Activated CD8-positive, alpha-beta memory T cell treated with anti-CD3 and anti-CD28 coated beads, Interleukin-2, amount 10 ng/mL, durations not matched to agents 7 days and 5 days (primary cell): Measurements from ENCODE around the gene ADORA2B. TPM values are rescaled to one million over a fixed set of nuclear protein-coding genes. Genes with fewer than 3 reads are reported as not detected.

Experiments
- ATAC-seq: fragments of 150-1000 bp; cut with Tn5 transposase; one replicate; pipeline ENCODE4 v1.10.0; 2021; ENCODE audit warnings: moderate library complexity
- CTCF ChIA-PET: fragments of 350-600 bp; sonication (Branson Sonifier 250); formaldehyde crosslinking; loops from one replicate; lab custom pipeline; 2021; ENCODE audit warnings: antibody characterized with exemption; lab: Charles Lee
- DNase-seq: peaks from one replicate; pipeline ENCODE4 v3.0.0-alpha.2; 2020
- H3K27ac Mint-ChIP-seq: one replicate; pipeline ENCODE4 v1.8.0; 2021; ENCODE audit warnings: mild to moderate bottlenecking, mixed read lengths
- H3K27me3 Mint-ChIP-seq: one replicate; pipeline ENCODE4 v1.8.0; 2021; ENCODE audit warnings: mixed read lengths
- H3K36me3 Mint-ChIP-seq: one replicate; pipeline ENCODE4 v1.8.0; 2021; ENCODE audit warnings: mild to moderate bottlenecking, mixed read lengths
- H3K4me1 Mint-ChIP-seq: one replicate; pipeline ENCODE4 v1.8.0; 2021; ENCODE audit warnings: mixed read lengths
- H3K4me3 Mint-ChIP-seq: one replicate; pipeline ENCODE4 v1.8.0; 2021; ENCODE audit warnings: mild to moderate bottlenecking, moderate library complexity, mixed read lengths
- H3K9me3 Mint-ChIP-seq: one replicate; pipeline ENCODE4 v1.8.0; 2022; ENCODE audit warnings: low read depth, mixed read lengths
- total RNA-seq, 2 experiments: library from RNA; stranded (reverse); gene quantifications; one replicate each; pipeline ENCODE4 v1.2.3, GENCODE V29; 2021

The ADORA2B gene
- total RNA-seq, 2 experiments from 2014 or later, result 0.49 to 1.1 TPM

- no peak overlapping the region for H3K4me3 Mint-ChIP-seq
- ATAC-seq (no peak), DNase-seq (no peak)
- H3K9me3 Mint-ChIP-seq, result no peaks in the 10 kb centered on the region
- peaks cover 2% of the 10 kb centered on the region for H3K4me1 Mint-ChIP-seq
- CTCF ChIA-PET, result interaction anchor here (0.7 kb wide), 1 partner anchor 43 kb away, joined by 3 read pairs; no protein-coding TSS in a partner anchor
- no peak overlapping the region for H3K27ac Mint-ChIP-seq
- no peaks in the 10 kb centered on the region for H3K36me3 Mint-ChIP-seq
- peaks cover 44% of the 10 kb centered on the region for H3K27me3 Mint-ChIP-seq
Observed at GRCh38 chr17:15951368-15952047, 6.6 kb downstream of the ADORA2B start.

DNA sequence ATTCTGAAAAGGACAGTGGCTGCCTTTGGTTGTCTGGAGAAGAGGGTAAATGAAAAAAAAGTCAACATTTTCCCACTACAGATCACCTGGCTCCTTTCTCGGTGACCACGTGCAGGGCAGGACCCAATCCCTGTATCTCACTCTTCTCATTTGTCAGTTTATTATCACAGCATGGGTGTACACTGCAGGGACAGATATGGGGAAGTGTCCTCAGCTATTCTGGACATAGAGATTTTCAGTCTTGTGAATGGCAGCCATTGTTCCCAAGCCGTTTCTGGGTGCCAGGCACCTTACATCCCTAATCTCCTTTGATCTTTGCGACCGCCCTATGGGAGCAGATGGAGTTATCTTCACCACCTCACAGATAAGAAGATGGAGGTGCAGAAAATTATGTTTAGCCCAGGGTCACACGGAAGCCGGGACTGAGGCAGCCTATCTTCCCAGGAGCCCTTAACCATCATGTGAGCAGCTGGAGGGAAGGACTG is 7.2 kb downstream of the ADORA2B start:
- ATAC-seq (no peak), DNase-seq (no peak)
- Mint-ChIP-seq H3K27me3 (peaks cover 44% of the 10 kb centered on the region), H3K4me3 (no peak overlapping the region), H3K9me3 (no peaks in the 10 kb centered on the region), H3K4me1 (peaks cover 6% of the 10 kb centered on the region), H3K36me3 (no peaks in the 10 kb centered on the region), H3K27ac (no peak overlapping the region)
- CTCF ChIA-PET, result interaction anchor here (0.7 kb wide), 1 partner anchor 44 kb away, joined by 3 read pairs; no protein-coding TSS in a partner anchor

DNA sequence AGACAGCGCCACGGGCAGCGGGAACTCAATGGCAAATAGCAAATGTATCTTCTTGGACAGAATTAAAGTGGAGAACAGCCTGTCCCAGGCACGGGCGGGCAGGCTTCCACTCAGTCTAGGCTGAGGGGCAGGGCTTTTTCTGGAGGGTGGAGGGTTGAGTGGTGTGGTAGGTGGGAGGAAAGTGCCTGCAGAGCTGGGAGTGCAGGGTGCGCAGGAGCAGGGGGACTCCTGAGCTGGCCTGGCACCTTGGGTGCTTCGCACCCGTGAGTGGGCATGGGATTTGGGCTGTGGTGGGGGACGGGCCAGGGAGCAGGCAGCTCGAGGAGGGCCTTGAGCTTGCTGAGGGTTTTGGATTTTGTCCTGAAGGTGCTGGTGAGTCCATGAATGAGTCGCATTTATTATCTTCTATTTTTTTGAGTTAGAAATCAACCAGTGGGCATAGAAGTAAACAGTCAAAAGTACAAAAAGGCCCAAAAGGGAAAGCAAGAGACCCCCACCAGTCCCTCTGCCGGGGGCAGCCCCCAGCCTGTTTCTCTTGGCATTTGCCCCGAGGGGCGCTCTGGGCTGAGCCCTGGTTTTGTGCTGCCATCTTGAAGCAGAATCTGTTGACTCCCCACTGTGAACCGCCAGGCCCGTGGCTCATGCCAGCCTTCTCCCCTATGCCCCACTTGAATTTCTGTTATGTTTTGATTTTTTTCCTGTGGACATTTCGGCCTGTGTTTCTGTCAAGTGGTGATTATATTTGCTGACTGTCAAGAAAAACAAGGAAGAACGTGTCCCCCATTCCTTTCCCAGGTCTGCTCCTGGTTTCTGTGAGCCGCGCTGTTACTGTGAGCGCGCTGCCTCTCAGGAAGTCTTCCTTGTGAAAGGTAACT is 8.2 kb downstream of the ADORA2B start:
- Mint-ChIP-seq H3K27me3 (peaks cover 50% of the 10 kb centered on the region), H3K4me1 (peaks cover 14% of the 10 kb centered on the region), H3K4me3 (no peak overlapping the region), H3K9me3 (no peaks in the 10 kb centered on the region), H3K27ac (no peak overlapping the region), H3K36me3 (peaks cover under 1% of the 10 kb centered on the region)
- CTCF ChIA-PET, result interaction anchor here (1.4 kb wide), 1 partner anchor 8 kb away, joined by 5 read pairs; the partner anchor contains the start of gene ADORA2B
- ATAC-seq, result no peak
- DNase-seq, result no peak

DNA sequence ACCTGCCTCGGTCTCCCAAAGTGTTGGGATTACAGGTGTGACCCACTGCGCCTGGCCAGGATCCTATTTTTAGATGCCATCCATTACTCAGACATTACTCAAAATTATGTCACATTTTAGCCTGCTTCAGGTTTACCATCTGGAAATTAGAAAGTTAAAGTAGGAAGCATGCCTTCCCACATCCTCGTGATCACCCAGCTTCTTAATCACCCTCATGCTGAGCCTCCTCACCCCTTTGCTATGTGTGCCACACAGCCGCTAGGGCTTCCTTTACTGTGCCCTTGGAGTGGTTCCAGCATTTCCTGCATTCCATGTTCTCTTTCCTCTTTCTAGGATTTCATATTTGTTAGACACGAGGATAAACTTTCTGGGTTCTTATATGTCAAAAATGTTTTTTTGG is 9.3 kb downstream of the ADORA2B start:
- DNase-seq (no peak), ATAC-seq (no peak)
- Mint-ChIP-seq H3K4me1 (peaks cover 24% of the 10 kb centered on the region), H3K9me3 (no peaks in the 10 kb centered on the region), H3K4me3 (no peak overlapping the region), H3K27ac (no peak overlapping the region), H3K27me3 (peaks cover 60% of the 10 kb centered on the region), H3K36me3 (peaks cover 2% of the 10 kb centered on the region)
- CTCF ChIA-PET, result interaction anchor here (1.4 kb wide), 1 partner anchor 9 kb away, joined by 5 read pairs; the partner anchor contains the start of gene ADORA2B

DNA sequence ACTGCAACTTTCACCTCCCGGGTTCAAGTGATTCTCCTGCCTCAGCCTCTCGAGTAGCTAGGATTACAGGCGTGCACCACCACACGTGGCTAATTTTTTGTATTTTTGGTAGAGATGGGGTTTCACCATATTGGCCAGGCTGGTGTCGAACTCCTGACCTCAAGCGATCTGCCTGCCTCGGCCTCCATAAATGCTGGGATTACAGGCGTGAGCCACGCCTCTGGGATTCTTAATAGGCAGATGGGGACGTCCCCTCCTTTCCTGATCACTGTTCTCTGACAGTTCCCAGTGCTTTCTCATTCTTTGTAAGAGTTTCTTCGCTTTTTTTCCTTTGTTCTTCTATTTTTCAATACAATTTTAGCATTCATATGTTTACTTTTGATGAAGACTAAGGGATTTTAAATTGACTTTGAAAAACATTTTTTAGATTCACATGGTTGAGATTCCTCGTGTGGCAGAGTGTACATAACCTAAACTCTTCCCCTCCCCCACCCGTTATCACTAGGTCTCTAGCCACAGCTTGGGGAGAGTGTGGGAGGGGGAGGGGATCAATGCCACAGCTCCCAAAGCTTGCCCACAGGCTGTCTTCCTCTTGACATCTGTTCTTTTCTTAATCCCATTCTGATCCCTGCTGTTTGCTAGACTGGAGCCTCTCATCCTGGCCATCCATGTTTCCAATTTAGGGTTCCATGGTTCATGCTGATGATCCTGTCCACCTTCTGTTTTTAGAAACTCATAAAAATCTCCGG is 11.0 kb downstream of the ADORA2B start:
- Mint-ChIP-seq H3K27me3 (peaks cover 67% of the 10 kb centered on the region), H3K9me3 (no peaks in the 10 kb centered on the region), H3K36me3 (peaks cover 2% of the 10 kb centered on the region), H3K4me1 (peaks cover 31% of the 10 kb centered on the region), H3K4me3 (no peak overlapping the region), H3K27ac (no peak overlapping the region)
- CTCF ChIA-PET, result interaction anchor here (0.9 kb wide), 1 partner anchor 43 kb away, joined by 3 read pairs; no protein-coding TSS in a partner anchor
- ATAC-seq (no peak), DNase-seq (no peak)

DNA sequence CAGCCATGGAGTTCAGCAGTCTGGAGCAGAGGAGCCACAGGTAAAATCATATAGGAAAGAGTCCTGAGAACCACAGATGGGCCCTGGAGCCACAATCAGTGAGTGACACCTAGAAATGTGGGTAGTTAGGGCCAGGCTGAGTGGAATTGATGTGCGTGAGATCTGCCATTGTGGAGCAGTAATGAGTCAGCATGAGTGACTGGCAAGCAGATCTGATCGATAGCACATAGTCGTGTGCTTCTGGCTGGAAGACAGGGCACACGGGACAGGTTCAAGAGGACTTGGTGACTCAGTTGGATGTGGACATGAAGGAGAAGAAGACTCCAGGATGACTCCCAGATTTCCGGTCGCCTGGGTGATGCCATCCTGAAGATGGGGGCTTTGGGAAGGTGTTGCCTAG is 12.3 kb downstream of the ADORA2B start:
- H3K36me3 Mint-ChIP-seq, result peaks cover 2% of the 10 kb centered on the region
- CTCF ChIA-PET, result interaction anchor here (1.1 to 2.6 kb wide), 2 partner anchors 17 to 42 kb away, joined by 4 to 13 read pairs; partner anchors contain the start of genes TTC19 and ZSWIM7

GRCh38 chr17:15957608-15958307 is 12.8 kb downstream of the ADORA2B start:
- Mint-ChIP-seq H3K4me1 (peaks cover 33% of the 10 kb centered on the region), H3K36me3 (peaks cover 2% of the 10 kb centered on the region), H3K4me3 (no peak overlapping the region), H3K9me3 (no peaks in the 10 kb centered on the region), H3K27ac (no peak overlapping the region), H3K27me3 (peaks cover 74% of the 10 kb centered on the region)
- CTCF ChIA-PET, result interaction anchor here (1.1 to 2.6 kb wide), 6 partner anchors 11 to 44 kb away, joined by 3 to 13 read pairs (median 4); partner anchors contain the start of genes TTC19 and ZSWIM7
- DNase-seq, result no peak
- ATAC-seq, result no peak

More for the DNA sequence above, 12.3 kb downstream of the ADORA2B start:
- H3K4me1 Mint-ChIP-seq, result peaks cover 33% of the 10 kb centered on the region
- peaks cover 77% of the 10 kb centered on the region for H3K27me3 Mint-ChIP-seq
- H3K4me3 Mint-ChIP-seq, result no peak overlapping the region
- H3K27ac Mint-ChIP-seq, result no peak overlapping the region
- ATAC-seq (peak; percentile 57), DNase-seq (peak; percentile 75)
- no peaks in the 10 kb centered on the region for H3K9me3 Mint-ChIP-seq

DNA sequence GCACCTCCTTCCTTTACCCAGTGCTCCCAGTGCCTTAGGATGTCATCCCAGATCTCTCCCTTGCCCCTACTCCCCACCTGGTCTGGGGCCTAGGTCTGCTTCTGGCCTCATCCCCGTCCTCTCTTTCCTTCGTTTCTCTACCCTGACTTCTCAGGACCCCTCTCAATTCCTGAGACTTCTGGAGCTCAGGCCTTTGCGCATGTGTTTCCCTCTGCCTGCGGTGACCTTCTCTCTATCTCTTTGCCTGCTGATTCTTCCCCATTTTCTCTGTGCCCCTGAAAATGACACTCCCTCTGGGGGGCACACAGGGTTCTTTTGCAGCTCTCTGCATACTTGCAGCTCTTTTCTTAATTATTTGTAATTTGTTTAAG is 13.5 kb downstream of the ADORA2B start:
- Mint-ChIP-seq H3K27ac (peak overlapping the region; percentile 54), H3K36me3 (peaks cover 2% of the 10 kb centered on the region), H3K4me3 (no peak overlapping the region), H3K27me3 (peaks cover 75% of the 10 kb centered on the region), H3K9me3 (no peaks in the 10 kb centered on the region), H3K4me1 (peaks cover 33% of the 10 kb centered on the region)
- CTCF ChIA-PET, result interaction anchor here (1.1 to 2.6 kb wide), 6 partner anchors 11 to 43 kb away, joined by 3 to 13 read pairs (median 4); partner anchors contain the start of genes TTC19 and ZSWIM7
- DNase-seq, result no peak
- no peak for ATAC-seq

- no peak overlapping the region for H3K4me3 Mint-ChIP-seq
- ATAC-seq (no peak), DNase-seq (no peak)
- H3K36me3 Mint-ChIP-seq, result no peaks in the 10 kb centered on the region
- H3K4me1 Mint-ChIP-seq, result peaks cover 17% of the 10 kb centered on the region
- CTCF ChIA-PET, result no interaction called here
- H3K9me3 Mint-ChIP-seq, result no peaks in the 10 kb centered on the region
- no peak overlapping the region for H3K27ac Mint-ChIP-seq
- peaks cover 58% of the 10 kb centered on the region for H3K27me3 Mint-ChIP-seq
Observed at GRCh38 chr17:15963670-15964110, 18.8 kb downstream of the ADORA2B start.

DNA sequence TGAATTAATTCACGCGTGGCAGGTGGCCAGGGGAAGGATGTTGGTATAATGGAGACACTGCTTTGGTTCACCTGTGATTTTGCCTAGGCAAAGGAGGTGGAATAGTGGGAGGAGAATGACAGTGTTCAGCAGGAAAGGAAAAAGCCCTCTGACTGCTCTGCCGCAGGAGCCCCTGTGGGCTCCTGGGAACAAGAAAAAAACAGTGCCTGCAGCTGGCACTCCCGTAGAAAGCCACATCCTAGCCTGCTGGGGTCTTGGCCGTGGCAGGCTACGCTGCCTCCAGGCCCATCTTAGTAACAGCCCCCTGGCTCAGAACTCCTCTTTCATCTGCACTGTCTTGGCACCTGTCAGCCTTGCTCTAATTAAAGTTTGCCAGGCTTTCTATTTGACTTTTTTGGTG is 20.6 kb downstream of the ADORA2B start:
- Mint-ChIP-seq H3K9me3 (no peaks in the 10 kb centered on the region), H3K4me3 (no peak overlapping the region), H3K27me3 (peaks cover 56% of the 10 kb centered on the region), H3K4me1 (peaks cover 5% of the 10 kb centered on the region), H3K36me3 (no peaks in the 10 kb centered on the region), H3K27ac (no peak overlapping the region)
- DNase-seq (no peak), ATAC-seq (no peak)
- CTCF ChIA-PET, result no interaction called here

- Mint-ChIP-seq H3K27me3 (peaks cover 58% of the 10 kb centered on the region), H3K36me3 (no peaks in the 10 kb centered on the region), H3K27ac (no peak overlapping the region), H3K4me3 (no peak overlapping the region), H3K9me3 (no peaks in the 10 kb centered on the region), H3K4me1 (peaks cover 4% of the 10 kb centered on the region)
- CTCF ChIA-PET, result no interaction called here
- no peak for ATAC-seq
- DNase-seq, result no peak
Observed at GRCh38 chr17:15966183-15966878, 21.4 kb downstream of the ADORA2B start.

DNA sequence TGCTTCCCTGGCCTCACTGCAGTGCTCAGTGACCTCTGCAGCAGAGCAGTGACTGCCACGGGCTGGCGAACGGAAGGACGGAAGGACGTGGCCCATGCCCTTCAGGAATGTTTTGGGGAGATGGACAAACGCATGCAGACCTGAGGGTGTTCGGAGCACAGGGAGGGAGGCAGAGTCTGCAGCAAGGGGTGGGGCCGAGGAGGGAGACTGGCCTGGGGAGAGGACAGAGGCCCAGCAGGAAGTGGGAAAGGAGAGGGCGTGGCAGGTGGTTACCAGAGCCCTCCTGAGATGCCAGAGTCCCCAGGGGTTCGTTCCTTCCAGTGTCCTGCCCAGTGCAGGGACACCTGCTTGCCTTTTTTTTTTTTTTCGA is 21.9 kb downstream of the ADORA2B start:
- DNase-seq, result no peak
- H3K9me3 Mint-ChIP-seq, result no peaks in the 10 kb centered on the region
- H3K27me3 Mint-ChIP-seq, result peaks cover 54% of the 10 kb centered on the region
- no peak overlapping the region for H3K27ac Mint-ChIP-seq
- H3K4me1 Mint-ChIP-seq, result peaks cover 3% of the 10 kb centered on the region
- H3K4me3 Mint-ChIP-seq, result no peak overlapping the region
- CTCF ChIA-PET, result no interaction called here
- H3K36me3 Mint-ChIP-seq, result no peaks in the 10 kb centered on the region
- ATAC-seq, result no peak
